ENCODE results near the gene SFMBT2. TPM values are rescaled to one million over a fixed set of nuclear protein-coding genes. Genes with fewer than 3 reads are reported as not detected.

Gene SFMBT2
- total and polyA plus RNA-seq, 10 of the 15 experiments (the other 5 are each of a cell fraction or from before 2014, with no cell fraction given), result 2.8 to 29.6 (median 15.1) TPM

GRCh38 chr10:7133278-7133677 is 277.6 kb downstream of the SFMBT2 start (continued):
- TF ChIP-seq, protein P1, sequence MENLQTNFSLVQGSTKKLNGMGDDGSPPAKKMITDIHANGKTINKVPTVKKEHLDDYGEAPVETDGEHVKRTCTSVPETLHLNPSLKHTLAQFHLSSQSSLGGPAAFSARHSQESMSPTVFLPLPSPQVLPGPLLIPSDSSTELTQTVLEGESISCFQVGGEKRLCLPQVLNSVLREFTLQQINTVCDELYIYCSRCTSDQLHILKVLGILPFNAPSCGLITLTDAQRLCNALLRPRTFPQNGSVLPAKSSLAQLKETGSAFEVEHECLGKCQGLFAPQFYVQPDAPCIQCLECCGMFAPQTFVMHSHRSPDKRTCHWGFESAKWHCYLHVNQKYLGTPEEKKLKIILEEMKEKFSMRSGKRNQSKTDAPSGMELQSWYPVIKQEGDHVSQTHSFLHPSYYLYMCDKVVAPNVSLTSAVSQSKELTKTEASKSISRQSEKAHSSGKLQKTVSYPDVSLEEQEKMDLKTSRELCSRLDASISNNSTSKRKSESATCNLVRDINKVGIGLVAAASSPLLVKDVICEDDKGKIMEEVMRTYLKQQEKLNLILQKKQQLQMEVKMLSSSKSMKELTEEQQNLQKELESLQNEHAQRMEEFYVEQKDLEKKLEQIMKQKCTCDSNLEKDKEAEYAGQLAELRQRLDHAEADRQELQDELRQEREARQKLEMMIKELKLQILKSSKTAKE (IDR thresholded peaks at IDR 0.05; ENCODE audit: low read depth, poor library complexity, severe bottlenecking), result no peak
- TF ChIP-seq EGR1 (IDR thresholded peaks at IDR 0.05; ENCODE audit: borderline replicate concordance in 1 of 2, low read depth in 2 of 2, low read length in 2 of 2) (no peak), IRF4 (IDR thresholded peaks at IDR 0.05; ENCODE audit: low read depth, low read length) (no peak)

GRCh38 chr10:7130191-7130911 is 280.5 kb downstream of the SFMBT2 start:
- POLR2A ChIA-PET, result no interaction called here
- RAD21 ChIA-PET (ENCODE audit: unreplicated experiment), result no interaction called here

More at GRCh38 chr10:7130191-7130911, 280.5 kb downstream of the SFMBT2 start:
- Histone ChIP-seq H3K27ac (ENCODE audit: control insufficient read depth, insufficient read depth) (no peak overlapping the region), H3K9me3 (replicated peaks; ENCODE audit: control insufficient read depth, insufficient read depth, low read length) (no peaks in the 10 kb centered on the region), H2AFZ (ENCODE audit: control insufficient read depth, low read depth, low read length) (no peak overlapping the region), H3K79me2 (ENCODE audit: control insufficient read depth, insufficient read depth, low read length) (no peaks in the 10 kb centered on the region), H3K36me3 (ENCODE audit: control insufficient read depth in 2 of 2, insufficient read depth in 2 of 2, low read length in 1 of 2) (no peaks in the 10 kb centered on the region), H4K20me1 (ENCODE audit: control insufficient read depth, insufficient read depth) (no peaks in the 10 kb centered on the region), H3K4me3 (no peak overlapping the region), H3K9ac (ENCODE audit: control insufficient read depth, insufficient read depth, low read length) (no peak overlapping the region), H3K27me3 (replicated peaks in 1 of 2; ENCODE audit: control insufficient read depth in 2 of 2, insufficient read depth in 2 of 2, low read length in 1 of 2) (no peaks in the 10 kb centered on the region; a peak in 2 of 4 replicates), H3K4me1 (ENCODE audit: control insufficient read depth, insufficient read depth, low read length) (no peaks in the 10 kb centered on the region), H3K4me2 (ENCODE audit: control insufficient read depth, insufficient read depth) (no peak overlapping the region)
- intact Hi-C loops (cut with micrococcal nuclease; ENCODE audit: unreplicated experiment) (no loop called here), in situ Hi-C loops (cut with MboI) (no loop called here)
- CTCF ChIA-PET, result interaction anchor here (1.6 to 2.5 kb wide), 2 partner anchors 9 to 13 kb away, joined by 4 to 11 read pairs; no protein-coding TSS in a partner anchor
- DNase-seq (ENCODE audit: low read depth, low spot score) (no peak), FAIRE-seq (no peak), ATAC-seq (no peak)
- no TSS peak for BruUV-seq (replicated peaks)
- SMC1A ChIA-PET (ENCODE audit: uncharacterized antibody, unreplicated experiment), result interaction anchor here (1.3 kb wide), 1 partner anchor 9 kb away, joined by 3 read pairs; no protein-coding TSS in a partner anchor
- no peak for TF ChIP-seq SMAD5 (IDR thresholded peaks at IDR 0.05; ENCODE audit: low read depth)
- TF ChIP-seq SMAD1 (IDR thresholded peaks at IDR 0.05; ENCODE audit: low read depth, partially characterized antibody), result no peak
- TF ChIP-seq NFYA (IDR thresholded peaks at IDR 0.05; ENCODE audit: borderline replicate concordance, low read depth, low read length), result no peak
- TF ChIP-seq E2F8 (IDR thresholded peaks at IDR 0.05; ENCODE audit: low read depth, partially characterized antibody), result no peak
- WGBS (ENCODE audit: insufficient coverage, insufficient replicate concordance, low lambda C conversion rate, missing lambda C conversion rate), result 36% methylated on average over 11 of the region's 11 CpGs
